Measurements from ENCODE around the gene NOD1. TPM values are rescaled to one million over a fixed set of nuclear protein-coding genes. Genes with fewer than 3 reads are reported as not detected.

Gene NOD1
- polyA plus RNA-seq, 1 donor: 11.8 TPM

Other genes with a start within 250 kb of the NOD1 start
- gene ZNRF2, start 194.2 kb downstream of the NOD1 start, polyA plus RNA-seq (ENCODE audit: insufficient read length): 17.0 TPM
- 80.7 TPM for gene GGCT, start 26.0 kb upstream of the NOD1 start, polyA plus RNA-seq (ENCODE audit: insufficient read length)
- gene GARS1, start 116.1 kb upstream of the NOD1 start, polyA plus RNA-seq (ENCODE audit: insufficient read length): 99.6 TPM
- gene CRHR2, start 203.7 kb upstream of the NOD1 start, polyA plus RNA-seq (ENCODE audit: insufficient read length): 0.07 TPM

Data from left kidney (tissue), 1 donor.